AML-193 (cell line): ENCODE data around the gene RAI1.

Experiments used
- DNase-seq, 2 experiments: peaks; one replicate each; lab custom pipeline; 2025; lab: John Stamatoyannopoulos, UW

RAI1 gene

GRCh38 chr17:17700251-17700969 lies 19.2 kb downstream of the RAI1 start:
- DNase-seq: no peak

- no peak for DNase-seq
Observed at GRCh38 chr17:17701112-17701511, 19.9 kb downstream of the RAI1 start.

GRCh38 chr17:17701658-17702057 lies 20.4 kb downstream of the RAI1 start:
- DNase-seq: no peak

- no peak for DNase-seq
Observed at GRCh38 chr17:17702449-17703139, 21.3 kb downstream of the RAI1 start.

- no peak for DNase-seq
Observed at GRCh38 chr17:17703140-17703919, 22.1 kb downstream of the RAI1 start.

GRCh38 chr17:17704931-17705330 lies 23.7 kb downstream of the RAI1 start:
- DNase-seq: no peak

- no peak for DNase-seq
Observed at GRCh38 chr17:17706140-17707060, 25.1 kb downstream of the RAI1 start.

GRCh38 chr17:17708295-17708694 lies 27.0 kb downstream of the RAI1 start:
- no peak for DNase-seq

GRCh38 chr17:17708816-17709215 lies 27.6 kb downstream of the RAI1 start:
- no peak for DNase-seq

GRCh38 chr17:17709815-17710321 lies 28.6 kb downstream of the RAI1 start:
- no peak for DNase-seq

GRCh38 chr17:17710355-17710727 lies 29.1 kb downstream of the RAI1 start:
- no peak for DNase-seq

GRCh38 chr17:17710728-17711541 lies 29.7 kb downstream of the RAI1 start:
- DNase-seq: no peak

GRCh38 chr17:17711641-17712162 lies 30.4 kb downstream of the RAI1 start:
- no peak for DNase-seq

- DNase-seq: no peak
Observed at GRCh38 chr17:17712268-17712924, 31.1 kb downstream of the RAI1 start.

GRCh38 chr17:17713839-17714238 lies 32.6 kb downstream of the RAI1 start:
- no peak for DNase-seq

- no peak for DNase-seq
Observed at GRCh38 chr17:17714261-17714866, 33.1 kb downstream of the RAI1 start.

- no peak for DNase-seq
Observed at GRCh38 chr17:17714879-17715278, 33.6 kb downstream of the RAI1 start.

- DNase-seq: no peak
Observed at GRCh38 chr17:17716837-17717523, 35.7 kb downstream of the RAI1 start.

- DNase-seq: no peak
Observed at GRCh38 chr17:17718251-17718650, 37.0 kb downstream of the RAI1 start.
